CD4-positive, alpha-beta T cell treated with Interleukin-6 at 100 ng/mL for 8 hours (primary cell): ENCODE results near the gene AP3B1.

Experiments used
- DNase-seq: peaks from one replicate; pipeline ENCODE4 v3.0.0-alpha.2; 2020; ENCODE audit warnings: mixed read lengths, low spot score

The AP3B1 gene

GRCh38 chr5:77963795-77964194, 330.7 kb downstream of the AP3B1 start:
- DNase-seq: no peak

GRCh38 chr5:77960863-77961396, 333.6 kb downstream of the AP3B1 start:
- DNase-seq: no peak

- no peak for DNase-seq
These were observed 334.2 kb downstream of the AP3B1 start for GRCh38 chr5:77960305-77960704.

- DNase-seq: no peak
These were observed 335.7 kb downstream of the AP3B1 start for GRCh38 chr5:77958642-77959330.

GRCh38 chr5:77957931-77958521, 336.5 kb downstream of the AP3B1 start:
- no peak for DNase-seq

- DNase-seq: no peak
These were observed 337.0 kb downstream of the AP3B1 start for GRCh38 chr5:77957516-77957915.

GRCh38 chr5:77957081-77957480, 337.4 kb downstream of the AP3B1 start:
- no peak for DNase-seq

GRCh38 chr5:77955577-77955976, 338.9 kb downstream of the AP3B1 start:
- DNase-seq: no peak

- DNase-seq: no peak
These were observed 341.1 kb downstream of the AP3B1 start for GRCh38 chr5:77953374-77953773.

- DNase-seq: no peak
These were observed 341.8 kb downstream of the AP3B1 start for GRCh38 chr5:77952636-77953212.
